Suprapubic skin (tissue), 4 donors: Measurements from ENCODE around the gene CPNE4. TPM values are rescaled to one million over a fixed set of nuclear protein-coding genes. Genes with fewer than 3 reads are reported as not detected.
A peak's percentile ranks its signal among the peaks of the same experiment; 100 is the strongest.

Source experiments
- DNase-seq, 2 donors: peaks; one replicate each; pipeline ENCODE4 v3.0.0-alpha.2; 2019; ENCODE audit warnings: low spot score in 2 of 2
- H3K27ac ChIP-seq: fragments of 200-600 bp; sonication (generic); one replicate; pipeline ENCODE4 v1.5.1; 2019
- H3K27me3 ChIP-seq: fragments of 200-600 bp; sonication (generic); one replicate; pipeline ENCODE4 v1.5.1; 2019
- H3K36me3 ChIP-seq: fragments of 200-600 bp; sonication (generic); one replicate; pipeline ENCODE4 v1.5.1; 2019
- H3K4me1 ChIP-seq: fragments of 200-600 bp; sonication (generic); one replicate; pipeline ENCODE4 v1.5.1; 2019
- H3K4me3 ChIP-seq: fragments of 200-600 bp; sonication (generic); one replicate; pipeline ENCODE4 v1.5.1; 2019; ENCODE audit warnings: mild to moderate bottlenecking
- H3K9me3 ChIP-seq: fragments of 200-600 bp; sonication (generic); one replicate; pipeline ENCODE4 v1.5.1; 2019
- EP300 ChIP-seq: sonication (generic); formaldehyde crosslinking; IDR thresholded peaks from one replicate; pipeline ENCODE4 v1.6.1; 2017; ENCODE audit warnings: antibody characterized with exemption
- POLR2A ChIP-seq, 2 donors: fragments of 450-650 bp; IDR thresholded peaks; one replicate each; pipeline ENCODE4 v1.6.1; 2017; ENCODE audit warnings: antibody characterized with exemption in 2 of 2, mild to moderate bottlenecking in 2 of 2, moderate library complexity in 2 of 2
- POLR2AphosphoS5 ChIP-seq, 3 donors: sonication (generic); formaldehyde crosslinking; IDR thresholded peaks; one replicate each; pipeline ENCODE4 v1.6.1; 2017; ENCODE audit warnings: antibody characterized with exemption in 3 of 3
- WGBS: methylation state at CpG from one replicate; pipeline ENCODE4 v1.1.5; 2018; 5-methylcytosine and 5-hydroxymethylcytosine counted together
- total RNA-seq, 4 donors: library from RNA; depleted of rRNA; stranded (reverse); fragments of >200 nt; gene quantifications; one replicate each; pipeline ENCODE4 v1.1.0, GENCODE V29; 2016
- TF ChIP-seq, protein P1 (sequence below), 2 donors: fragments of 200-600 bp in 1 of 2; fragments of 450-650 bp in 1 of 2; sonication (generic) in 1 of 2; IDR thresholded peaks; one replicate each; pipeline ENCODE4 v1.5.1; 2016 to 2019; ENCODE audit warnings: antibody characterized with exemption in 2 of 2, mild to moderate bottlenecking in 1 of 2, moderate library complexity in 1 of 2

CPNE4 gene
- total RNA-seq, 4 donors from 2014 or later, result 0.32 to 1.1 TPM; not detected in 2

GRCh38 chr3:132042681-132043080 lies 7.9 kb upstream of the CPNE4 start:
- Histone ChIP-seq H3K36me3 (no peaks in the 10 kb centered on the region), H3K4me3 (no peak overlapping the region), H3K27me3 (peaks cover 6% of the 10 kb centered on the region), H3K4me1 (no peaks in the 10 kb centered on the region), H3K9me3 (no peaks in the 10 kb centered on the region), H3K27ac (no peak overlapping the region)
- DNase-seq, result no peak
- TF ChIP-seq EP300 (no peak), POLR2A (IDR thresholded peaks at IDR 0.05) (no peak), POLR2AphosphoS5 (IDR thresholded peaks at IDR 0.05) (no peak)
- TF ChIP-seq, protein P1, sequence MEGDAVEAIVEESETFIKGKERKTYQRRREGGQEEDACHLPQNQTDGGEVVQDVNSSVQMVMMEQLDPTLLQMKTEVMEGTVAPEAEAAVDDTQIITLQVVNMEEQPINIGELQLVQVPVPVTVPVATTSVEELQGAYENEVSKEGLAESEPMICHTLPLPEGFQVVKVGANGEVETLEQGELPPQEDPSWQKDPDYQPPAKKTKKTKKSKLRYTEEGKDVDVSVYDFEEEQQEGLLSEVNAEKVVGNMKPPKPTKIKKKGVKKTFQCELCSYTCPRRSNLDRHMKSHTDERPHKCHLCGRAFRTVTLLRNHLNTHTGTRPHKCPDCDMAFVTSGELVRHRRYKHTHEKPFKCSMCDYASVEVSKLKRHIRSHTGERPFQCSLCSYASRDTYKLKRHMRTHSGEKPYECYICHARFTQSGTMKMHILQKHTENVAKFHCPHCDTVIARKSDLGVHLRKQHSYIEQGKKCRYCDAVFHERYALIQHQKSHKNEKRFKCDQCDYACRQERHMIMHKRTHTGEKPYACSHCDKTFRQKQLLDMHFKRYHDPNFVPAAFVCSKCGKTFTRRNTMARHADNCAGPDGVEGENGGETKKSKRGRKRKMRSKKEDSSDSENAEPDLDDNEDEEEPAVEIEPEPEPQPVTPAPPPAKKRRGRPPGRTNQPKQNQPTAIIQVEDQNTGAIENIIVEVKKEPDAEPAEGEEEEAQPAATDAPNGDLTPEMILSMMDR (IDR thresholded peaks at IDR 0.05), result no peak

DNA sequence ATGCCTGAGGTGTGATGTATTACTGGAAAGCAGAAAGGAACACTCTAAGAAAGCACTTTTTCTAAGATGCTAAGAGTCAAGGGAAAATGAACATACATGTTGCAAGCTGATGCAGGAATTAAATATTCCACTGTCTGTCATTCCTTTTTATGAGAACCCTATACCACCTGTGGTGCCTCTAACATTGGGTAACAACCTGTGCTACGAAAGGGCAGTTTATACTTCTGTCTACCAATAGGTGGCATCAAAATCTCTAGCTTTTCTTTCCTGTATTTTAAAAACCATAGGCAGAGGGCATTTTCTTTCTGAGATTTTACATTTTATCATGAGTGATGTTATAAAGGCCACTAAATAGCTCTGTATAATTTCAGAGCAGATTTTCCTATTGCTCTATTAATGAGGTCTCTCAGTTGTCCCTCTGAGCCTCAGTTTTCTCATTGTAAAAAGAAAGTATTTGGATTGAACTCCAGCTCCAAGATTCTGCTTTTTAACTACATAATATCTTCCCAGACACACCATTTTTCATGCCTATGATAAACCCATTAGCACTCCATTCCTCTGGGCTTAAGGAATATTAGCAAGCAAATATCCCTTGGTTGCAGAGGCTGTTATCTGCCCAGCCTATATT lies 3.5 kb upstream of the CPNE4 start:
- H3K27me3 ChIP-seq, result peaks cover 40% of the 10 kb centered on the region
- TF ChIP-seq POLR2A (IDR thresholded peaks at IDR 0.05), result no peak
- TF ChIP-seq POLR2AphosphoS5 (IDR thresholded peaks at IDR 0.05), result no peak
- TF ChIP-seq, protein P1 (IDR thresholded peaks at IDR 0.05), result peak in 1 of 2 donors; percentile 40
- no peak for TF ChIP-seq EP300
- 0% methylated on average over 1 of the region's 1 CpG for WGBS

GRCh38 chr3:132037581-132037980 lies 2.8 kb upstream of the CPNE4 start:
- Histone ChIP-seq H3K9me3 (no peaks in the 10 kb centered on the region), H3K36me3 (no peaks in the 10 kb centered on the region), H3K27ac (no peak overlapping the region), H3K27me3 (peaks cover 45% of the 10 kb centered on the region), H3K4me3 (no peak overlapping the region), H3K4me1 (peaks cover 13% of the 10 kb centered on the region)
- WGBS, result 86% methylated on average over 3 of the region's 3 CpGs
- TF ChIP-seq EP300 (no peak), POLR2A (IDR thresholded peaks at IDR 0.05) (no peak), POLR2AphosphoS5 (IDR thresholded peaks at IDR 0.05) (no peak)
- DNase-seq, result no peak

More for the DNA sequence above, 3.5 kb upstream of the CPNE4 start:
- Histone ChIP-seq H3K27ac (no peak overlapping the region), H3K4me1 (peaks cover 13% of the 10 kb centered on the region), H3K4me3 (no peak overlapping the region), H3K9me3 (no peaks in the 10 kb centered on the region), H3K36me3 (no peaks in the 10 kb centered on the region)
- no peak for DNase-seq

DNA sequence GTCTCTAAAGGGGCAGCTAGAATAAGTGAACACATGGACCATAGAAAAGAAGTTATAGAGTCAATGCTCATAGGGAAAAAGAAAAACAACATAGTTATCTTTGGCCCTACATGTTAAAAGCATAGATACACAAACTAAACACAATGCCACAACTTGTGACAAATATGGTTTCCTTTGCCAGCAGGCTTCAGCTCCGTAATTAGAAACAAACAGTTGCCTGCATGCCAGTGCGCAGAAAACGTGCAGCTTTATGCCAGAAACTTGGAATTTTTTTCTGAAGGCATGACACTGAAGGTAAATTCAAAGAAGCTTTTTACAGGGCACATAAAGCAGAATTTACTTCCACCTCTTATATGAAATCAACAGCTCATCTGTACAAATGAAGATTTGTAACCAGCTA lies 2.2 kb upstream of the CPNE4 start:
- WGBS, result 44% methylated on average over 3 of the region's 3 CpGs
- H3K27me3 ChIP-seq, result peaks cover 45% of the 10 kb centered on the region

DNA sequence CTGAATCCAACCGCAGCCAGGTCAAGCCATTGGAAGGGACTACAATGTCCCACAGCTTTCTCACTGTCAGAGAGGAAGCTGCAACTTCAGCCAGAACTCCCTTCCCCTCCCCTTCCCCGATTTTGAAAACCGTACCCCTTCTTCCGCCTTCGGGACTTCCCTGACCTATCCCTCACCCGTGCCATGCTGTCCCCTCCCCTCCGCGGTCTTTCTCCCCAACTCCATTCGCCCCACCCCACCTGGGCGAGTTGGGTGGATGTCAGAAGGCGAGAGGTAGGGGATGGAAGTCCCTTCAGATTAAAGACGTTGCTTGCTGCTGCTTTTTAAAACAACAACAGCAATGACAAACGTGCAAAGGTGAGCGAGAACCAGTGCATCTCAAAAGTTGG lies 723 bp downstream of the CPNE4 start:
- peaks cover 43% of the 10 kb centered on the region for H3K27me3 ChIP-seq
- TF ChIP-seq, protein P1 (IDR thresholded peaks at IDR 0.05), result no peak
- TF ChIP-seq POLR2A (IDR thresholded peaks at IDR 0.05) (no peak), EP300 (no peak), POLR2AphosphoS5 (IDR thresholded peaks at IDR 0.05) (no peak)
- peaks cover 18% of the 10 kb centered on the region for H3K4me1 ChIP-seq
- H3K4me3 ChIP-seq, result peak overlapping the region; percentile 31
- H3K27ac ChIP-seq, result no peak overlapping the region
- WGBS, result 3% methylated on average over 14 of the region's 14 CpGs
- no peaks in the 10 kb centered on the region for H3K9me3 ChIP-seq
- no peaks in the 10 kb centered on the region for H3K36me3 ChIP-seq
- no peak for DNase-seq

More for the DNA sequence above, 2.2 kb upstream of the CPNE4 start:
- Histone ChIP-seq H3K27ac (no peak overlapping the region), H3K4me1 (peaks cover 13% of the 10 kb centered on the region), H3K9me3 (no peaks in the 10 kb centered on the region), H3K4me3 (no peak overlapping the region), H3K36me3 (no peaks in the 10 kb centered on the region)
- no peak for DNase-seq
- TF ChIP-seq EP300, result no peak
- no peak for TF ChIP-seq POLR2AphosphoS5 (IDR thresholded peaks at IDR 0.05)
- TF ChIP-seq, protein P1 (IDR thresholded peaks at IDR 0.05), result no peak
- no peak for TF ChIP-seq POLR2A (IDR thresholded peaks at IDR 0.05)

GRCh38 chr3:132033471-132033870 lies 1.3 kb downstream of the CPNE4 start:
- TF ChIP-seq, protein P1 (IDR thresholded peaks at IDR 0.05), result no peak
- TF ChIP-seq EP300 (no peak), POLR2AphosphoS5 (IDR thresholded peaks at IDR 0.05) (no peak), POLR2A (IDR thresholded peaks at IDR 0.05) (no peak)
- peaks cover 20% of the 10 kb centered on the region for H3K4me1 ChIP-seq
- no peak overlapping the region for H3K4me3 ChIP-seq
- no peaks in the 10 kb centered on the region for H3K9me3 ChIP-seq
- no peak for DNase-seq
- H3K27ac ChIP-seq, result no peak overlapping the region
- WGBS, result 13% methylated on average over 15 of the region's 15 CpGs
- peaks cover 43% of the 10 kb centered on the region for H3K27me3 ChIP-seq
- no peaks in the 10 kb centered on the region for H3K36me3 ChIP-seq
